Skin of body (tissue), 2 donors: ENCODE data around the gene RGL2. TPM values are rescaled to one million over a fixed set of nuclear protein-coding genes. Genes with fewer than 3 reads are reported as not detected.
A peak's percentile ranks its signal among the peaks of the same experiment; 100 is the strongest.
"Not testable (repeated sequence)": the region's sequence is repeated elsewhere in the genome, so short reads cannot be mapped to it uniquely, and the experiment has no call there.

Experiments used
- DNase-seq: peaks from one replicate; lab custom pipeline; 2025; lab: John Stamatoyannopoulos, UW
- total RNA-seq: library from RNA; depleted of rRNA; stranded (reverse); fragments of >200 nt; gene quantifications from one replicate; pipeline ENCODE4 v1.2.3, GENCODE V29; 2014

The RGL2 gene
- total RNA-seq, 1 donor from 2014 or later = 29.2 TPM

DNA sequence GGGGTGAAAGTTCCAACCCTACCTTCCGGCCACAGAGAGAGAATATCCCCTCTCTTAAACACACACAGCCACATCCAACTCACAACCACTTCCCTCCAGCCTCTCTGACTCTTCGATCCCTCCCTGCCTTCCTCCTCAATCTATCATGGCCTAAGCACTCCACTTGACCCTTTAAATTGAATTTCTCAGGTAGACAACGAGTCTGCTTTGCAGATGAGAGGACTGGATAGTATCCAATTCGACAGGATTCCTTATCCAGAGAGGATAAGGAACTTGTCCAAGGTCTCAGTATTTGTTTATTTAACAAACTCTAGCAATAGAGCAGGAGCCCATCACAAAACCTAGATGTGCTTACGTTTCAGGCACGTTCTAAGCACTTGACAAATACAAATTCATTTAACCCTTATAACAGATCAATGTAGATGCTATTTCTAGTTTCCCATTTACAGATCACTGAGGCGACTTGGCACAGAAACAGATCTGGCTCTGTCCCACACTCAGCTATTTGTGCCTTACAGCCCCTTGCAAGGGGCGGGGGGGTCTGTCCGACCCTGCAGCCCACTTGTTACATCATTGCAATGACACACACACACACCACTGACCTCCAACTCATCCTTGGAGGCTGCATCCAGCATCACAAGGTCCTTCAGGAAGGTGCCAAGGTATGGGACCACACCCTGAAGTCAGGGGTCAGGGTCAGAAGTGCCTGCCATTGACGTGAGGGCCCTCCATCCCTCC lies 4.5 kb downstream of the RGL2 start:
- no peak for DNase-seq

GRCh38 chr6:33292996-33293682 lies 5.6 kb downstream of the RGL2 start:
- no peak for DNase-seq

- DNase-seq = no peak
These were observed 8.3 kb downstream of the RGL2 start for GRCh38 chr6:33290459-33290858.

- DNase-seq = no peak
These were observed 8.9 kb downstream of the RGL2 start for GRCh38 chr6:33289784-33290315.

GRCh38 chr6:33288921-33289783 lies 9.6 kb downstream of the RGL2 start, which contains the start of the genes PFDN6 and WDR46:
Gene PFDN6 (plus strand): TSS chr6:33289601. CDS start chr6:33289857, 256 bp downstream.
Gene WDR46 (minus strand): TSS chr6:33289239. CDS start chr6:33289170, 69 bp downstream.
- DNase-seq = peak; percentile 98

DNA sequence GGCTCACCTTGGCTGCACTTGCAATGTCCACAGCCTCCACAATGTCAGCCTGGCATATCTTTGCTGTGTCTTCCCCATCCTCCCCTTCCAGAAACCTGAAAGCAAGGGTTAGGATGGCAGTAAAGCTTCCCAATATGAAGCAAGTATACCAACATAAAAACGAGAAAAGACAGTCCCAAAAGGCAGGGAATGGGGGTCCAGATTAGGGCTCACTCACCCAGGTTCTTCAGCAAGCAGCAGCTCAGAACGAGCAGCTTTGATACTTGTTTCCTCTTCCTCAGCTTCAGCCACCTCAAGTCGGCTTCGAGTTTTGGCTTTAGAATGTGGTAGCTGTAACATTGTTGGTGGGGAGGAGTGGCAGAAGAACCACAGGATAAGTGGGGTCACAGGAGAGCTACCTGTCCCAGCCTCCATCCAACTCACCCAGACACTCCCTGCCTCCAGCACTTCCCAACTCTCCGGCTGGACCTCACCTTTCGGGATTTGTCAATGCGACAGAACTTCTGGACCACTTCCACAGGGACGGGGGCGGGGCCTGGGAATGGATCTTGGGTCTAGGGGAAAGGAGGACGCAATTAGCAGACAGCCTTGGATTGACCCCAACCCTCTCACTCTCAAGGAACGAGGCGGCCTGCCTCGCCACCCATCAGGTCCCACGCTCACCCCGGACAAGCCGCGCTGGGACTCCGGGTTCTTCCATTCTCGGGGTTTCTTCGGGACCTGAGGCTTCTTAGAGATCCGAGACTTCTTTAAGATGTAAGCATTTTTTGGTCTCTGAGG lies 10.4 kb downstream of the RGL2 start:
- no peak for DNase-seq

GRCh38 chr6:33286946-33287914 lies 11.5 kb downstream of the RGL2 start:
- DNase-seq = no peak

DNA sequence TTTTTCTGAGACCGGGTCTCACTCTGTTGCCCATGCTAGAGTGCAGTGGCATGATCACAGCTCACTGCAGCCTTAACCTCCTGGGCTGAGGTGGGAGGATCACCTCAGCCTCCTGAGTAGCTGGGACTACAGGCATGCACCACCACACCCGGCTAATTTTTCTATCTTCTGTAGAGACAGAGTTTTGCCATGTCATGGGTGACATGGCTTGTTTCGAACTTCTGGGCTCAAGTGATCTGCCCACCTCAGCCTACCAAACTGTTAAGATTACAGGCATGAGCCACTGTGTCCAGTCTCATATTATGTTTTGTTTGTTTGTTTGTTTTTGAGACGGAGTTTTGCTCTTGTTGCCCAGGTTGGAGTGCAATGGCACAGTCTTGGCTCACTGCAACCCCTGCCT lies 13.5 kb downstream of the RGL2 start:
- not testable (repeated sequence) for DNase-seq

DNA sequence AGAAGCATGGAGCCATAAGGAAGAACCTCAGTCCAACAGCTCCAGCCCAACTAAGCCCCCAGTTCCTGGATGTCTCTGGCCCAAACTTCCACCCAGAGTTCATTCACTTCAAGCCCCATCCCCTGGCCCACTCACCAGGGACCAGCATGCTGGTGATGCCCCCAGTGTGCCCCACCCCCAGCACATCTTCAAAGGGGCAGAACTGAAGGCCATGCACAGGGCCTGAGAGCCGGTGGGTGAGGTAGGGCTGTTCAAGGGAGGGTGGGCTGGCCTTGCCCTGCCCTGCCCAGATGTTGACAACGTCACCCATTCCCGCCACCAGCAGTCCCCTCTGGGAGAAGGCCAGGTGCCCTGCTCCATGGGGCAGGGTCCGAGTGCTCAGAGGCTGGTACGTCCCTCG lies 18.2 kb downstream of the RGL2 start:
- DNase-seq = no peak

- no peak for DNase-seq
These were observed 18.7 kb downstream of the RGL2 start for GRCh38 chr6:33279971-33280511.

DNA sequence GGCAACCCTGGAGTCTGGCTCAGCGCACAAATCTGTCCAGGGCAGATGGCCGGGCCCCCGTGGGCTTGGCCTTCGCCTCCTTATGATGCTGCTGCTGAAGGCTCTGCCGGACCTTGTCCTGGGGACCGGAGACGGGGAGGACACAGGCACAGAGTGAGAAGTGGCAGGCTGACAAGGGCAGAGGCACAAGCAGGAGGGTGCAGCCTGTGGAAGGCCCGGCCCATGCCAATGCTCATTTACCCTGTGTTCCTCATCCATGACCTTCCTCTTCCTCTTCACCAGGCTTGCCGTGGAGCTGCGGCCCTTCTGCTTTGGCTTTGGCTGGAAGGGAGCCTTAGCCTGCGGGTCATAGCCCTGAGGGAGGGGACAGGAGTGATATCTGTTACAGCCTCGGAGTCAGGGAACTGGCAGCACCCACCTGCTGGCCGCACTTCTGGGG lies 19.5 kb downstream of the RGL2 start:
- no peak for DNase-seq

GRCh38 chr6:33278810-33279209 lies 19.9 kb downstream of the RGL2 start:
- DNase-seq = no peak

DNA sequence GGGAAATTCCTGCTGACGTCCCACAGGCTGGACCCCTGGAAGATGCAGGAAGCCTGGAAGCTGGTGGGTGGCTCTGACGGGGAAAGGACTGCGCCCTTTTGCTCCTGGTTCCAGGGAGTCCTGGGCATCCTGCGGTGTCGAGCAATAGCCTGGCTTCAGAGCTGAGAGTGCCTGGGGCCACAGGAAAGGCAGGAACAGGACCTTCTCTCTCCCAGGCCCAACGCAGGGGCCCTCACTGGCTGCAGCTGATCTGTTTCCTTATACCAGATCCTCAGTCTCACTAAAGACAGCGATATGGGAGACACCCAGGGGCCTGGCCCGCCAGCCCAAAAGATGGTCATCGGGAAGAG lies 20.4 kb downstream of the RGL2 start:
- no peak for DNase-seq

DNA sequence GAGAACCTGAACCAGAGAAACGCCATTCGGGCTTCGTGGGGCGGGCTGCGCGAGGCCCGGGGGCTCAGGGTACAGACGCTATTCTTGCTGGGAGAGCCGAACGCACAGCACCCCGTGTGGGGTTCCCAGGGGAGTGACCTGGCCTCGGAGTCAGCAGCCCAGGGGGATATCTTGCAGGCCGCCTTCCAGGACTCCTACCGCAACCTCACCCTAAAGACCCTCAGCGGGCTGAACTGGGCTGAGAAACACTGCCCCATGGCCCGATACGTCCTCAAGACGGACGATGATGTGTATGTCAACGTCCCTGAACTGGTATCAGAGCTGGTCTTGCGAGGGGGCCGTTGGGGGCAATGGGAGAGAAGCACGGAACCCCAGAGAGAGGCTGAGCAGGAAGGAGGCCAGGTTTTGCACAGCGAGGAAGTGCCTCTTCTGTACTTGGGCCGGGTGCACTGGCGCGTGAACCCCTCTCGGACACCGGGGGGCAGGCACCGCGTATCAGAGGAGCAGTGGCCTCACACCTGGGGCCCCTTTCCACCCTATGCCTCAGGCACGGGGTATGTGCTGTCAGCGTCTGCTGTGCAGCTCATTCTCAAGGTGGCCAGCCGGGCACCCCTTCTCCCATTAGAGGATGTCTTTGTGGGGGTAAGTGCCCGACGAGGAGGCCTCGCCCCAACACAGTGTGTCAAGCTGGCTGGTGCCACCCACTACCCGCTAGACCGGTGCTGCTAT lies 20.9 kb downstream of the RGL2 start:
- DNase-seq = no peak

- DNase-seq = peak; percentile 71
These were observed 21.7 kb downstream of the RGL2 start, which contains the start of gene B3GALT4 for GRCh38 chr6:33276864-33277662. Gene B3GALT4 (plus strand): TSS chr6:33277123. CDS start chr6:33277420, 297 bp downstream.

DNA sequence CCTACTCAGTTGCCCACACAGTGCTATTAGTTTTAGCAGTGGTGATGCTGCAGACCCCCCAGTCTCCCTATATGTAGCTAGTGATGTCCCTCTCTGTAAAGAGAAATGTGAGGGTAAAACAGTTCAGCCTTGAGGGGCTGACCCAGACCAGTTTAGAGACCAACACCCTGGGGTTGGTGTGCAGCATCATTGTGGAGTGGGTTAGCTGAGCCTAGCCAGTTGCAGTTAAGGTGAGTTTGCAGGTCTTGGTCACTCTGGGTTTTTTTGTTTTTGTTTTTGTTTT lies 22.2 kb downstream of the RGL2 start:
- no peak for DNase-seq

DNA sequence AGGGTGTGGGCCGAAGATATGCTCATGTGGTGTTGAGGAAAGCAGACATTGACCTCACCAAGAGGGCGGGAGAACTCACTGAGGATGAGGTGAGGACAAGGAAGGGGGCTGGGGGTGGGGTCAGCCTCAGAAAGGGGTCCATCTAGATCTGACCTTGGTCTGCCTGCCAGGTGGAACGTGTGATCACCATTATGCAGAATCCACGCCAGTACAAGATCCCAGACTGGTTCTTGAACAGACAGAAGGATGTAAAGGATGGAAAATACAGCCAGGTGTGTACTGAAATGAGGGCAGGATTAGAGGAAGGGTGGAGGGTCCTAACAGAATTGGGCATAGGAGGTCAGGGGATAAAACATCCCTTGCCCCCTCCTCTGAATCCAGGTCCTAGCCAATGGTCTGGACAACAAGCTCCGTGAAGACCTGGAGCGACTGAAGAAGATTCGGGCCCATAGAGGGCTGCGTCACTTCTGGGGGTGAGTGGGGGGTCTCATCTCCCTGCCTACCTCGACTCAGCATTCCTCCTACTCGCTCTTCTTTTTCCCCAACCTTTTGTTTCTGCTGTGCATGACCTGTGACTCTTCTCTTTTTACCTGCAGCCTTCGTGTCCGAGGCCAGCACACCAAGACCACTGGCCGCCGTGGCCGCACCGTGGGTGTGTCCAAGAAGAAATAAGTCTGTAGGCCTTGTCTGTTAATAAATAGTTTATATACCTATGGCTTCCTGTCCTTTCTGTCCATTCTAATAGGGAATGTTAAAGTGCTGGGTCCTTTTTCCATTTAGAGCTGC lies 22.8 kb downstream of the RGL2 start:
- not testable (repeated sequence) for DNase-seq
